HG02943 (cell line): ENCODE measurements around the gene SORCS3.
A peak's percentile ranks its signal among the peaks of the same experiment; 100 is the strongest.

ENCODE experiments used
- ATAC-seq: cut with Tn5 transposase; IDR thresholded peaks from one replicate; pipeline ENCODE4 v1.9.1; 2021; ENCODE audit warnings: mild to moderate bottlenecking, low read depth, moderate library complexity; ENCODE audit not compliant: unreplicated experiment

The SORCS3 gene

GRCh38 chr10:104767282-104767681 is 126.2 kb downstream of the SORCS3 start:
- ATAC-seq = no peak

DNA sequence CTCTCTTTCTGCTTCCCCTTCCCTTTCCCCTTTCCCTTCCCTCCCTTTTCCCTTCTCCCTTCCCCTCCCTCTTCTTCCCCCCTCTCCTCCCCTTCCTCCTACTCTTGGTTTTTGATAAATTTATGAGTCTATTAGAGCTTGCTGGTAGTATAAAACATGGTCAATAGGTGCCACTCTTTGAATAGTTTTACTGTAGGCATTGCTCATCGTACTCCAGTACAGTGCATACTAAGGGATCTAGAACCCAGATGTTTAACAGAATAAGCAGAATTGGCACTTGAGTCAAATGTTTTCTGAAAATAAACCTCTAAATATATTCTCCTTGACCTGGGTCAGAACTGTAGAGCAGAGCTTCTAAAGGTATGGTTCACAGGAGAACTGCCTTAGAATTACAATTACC is 126.7 kb downstream of the SORCS3 start:
- ATAC-seq = no peak

- no peak for ATAC-seq
Measured at GRCh38 chr10:104773105-104773504, 132.0 kb downstream of the SORCS3 start.

GRCh38 chr10:104774234-104774633 is 133.1 kb downstream of the SORCS3 start:
- ATAC-seq = no peak

DNA sequence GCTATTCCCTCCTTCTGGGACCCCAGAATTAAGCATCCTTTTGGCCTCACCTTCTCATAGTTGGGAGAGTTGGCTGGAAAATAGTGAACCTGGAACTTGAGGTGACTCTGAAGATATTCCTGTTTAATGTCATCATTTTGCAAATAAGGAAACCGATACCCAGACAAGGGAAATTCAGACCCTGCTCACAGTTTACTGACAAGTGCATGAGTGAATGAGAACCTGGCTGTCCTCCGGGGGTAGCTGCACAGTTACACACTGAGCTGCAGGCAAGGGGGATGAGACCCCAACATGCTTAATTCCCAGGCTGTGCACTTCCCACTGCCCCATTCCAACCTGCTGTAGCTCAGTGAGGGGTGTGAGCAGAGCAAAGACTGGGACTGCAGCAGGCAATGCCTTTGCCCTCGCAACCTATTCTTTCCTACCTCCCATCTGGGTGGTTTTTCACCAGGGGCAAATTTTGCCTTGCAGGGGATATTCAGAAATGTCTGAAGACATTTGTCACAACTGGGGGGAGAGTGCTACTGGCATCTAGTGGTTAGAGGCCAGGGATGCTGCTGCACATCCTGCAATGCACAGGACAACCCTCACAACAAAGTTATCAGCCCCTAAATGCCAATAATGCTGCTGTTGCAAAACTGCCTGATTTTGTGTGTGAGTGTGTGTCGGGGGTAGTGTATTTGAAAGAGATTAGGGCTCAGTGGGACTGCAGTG is 136.2 kb downstream of the SORCS3 start:
- no peak for ATAC-seq

DNA sequence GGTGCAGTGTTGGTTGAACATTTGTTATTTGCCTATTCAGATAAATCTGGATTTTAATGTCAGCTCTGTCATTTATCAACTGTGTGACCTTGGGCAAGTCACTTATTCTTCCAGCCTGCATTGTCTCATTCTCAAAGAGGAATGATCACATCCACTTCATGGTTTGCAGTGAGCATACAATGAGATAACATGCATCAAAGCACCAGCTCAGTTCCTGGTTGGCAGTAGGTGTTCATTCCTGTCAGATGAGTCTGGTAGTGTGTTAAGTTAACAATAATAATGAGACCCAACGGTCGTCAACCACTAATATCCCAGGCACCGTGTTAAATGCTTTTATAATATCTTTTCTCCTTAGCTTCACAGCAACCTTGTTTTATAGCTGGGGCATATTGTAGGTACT is 137.3 kb downstream of the SORCS3 start:
- ATAC-seq = no peak

GRCh38 chr10:104779701-104780100 is 138.6 kb downstream of the SORCS3 start:
- ATAC-seq = no peak

- no peak for ATAC-seq
Measured at GRCh38 chr10:104780165-104780564, 139.1 kb downstream of the SORCS3 start.

DNA sequence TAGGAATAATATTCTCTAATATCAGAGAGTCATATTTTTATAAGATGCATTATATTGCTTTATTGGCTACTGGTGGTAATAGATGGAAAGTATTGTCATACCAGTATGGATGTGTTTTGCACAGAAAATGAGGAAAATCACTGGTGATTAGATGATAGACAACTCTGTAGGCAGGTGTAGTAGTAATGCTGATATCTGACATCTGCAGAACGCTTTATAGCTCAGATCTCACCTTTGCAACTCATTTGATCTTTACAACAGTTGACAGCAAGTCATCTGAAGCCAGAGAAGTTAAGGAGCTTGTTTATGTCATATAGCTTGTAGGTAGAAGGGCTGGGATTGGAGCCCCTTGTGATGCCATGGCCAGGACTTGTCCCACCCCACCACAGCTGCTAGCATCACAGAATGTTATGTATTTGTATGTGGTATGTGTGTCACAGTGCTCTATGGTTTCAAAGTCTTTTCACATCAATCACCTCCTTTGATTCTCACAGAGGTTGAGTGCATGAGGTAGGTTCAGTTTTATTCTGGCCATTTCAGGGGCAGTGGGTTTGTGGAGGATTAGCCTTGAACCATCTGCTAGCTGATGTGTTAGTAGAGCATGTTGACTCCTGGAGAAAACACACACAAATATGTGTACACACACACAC is 140.0 kb downstream of the SORCS3 start:
- no peak for ATAC-seq

- no peak for ATAC-seq
Measured at GRCh38 chr10:104784452-104784851, 143.4 kb downstream of the SORCS3 start.

DNA sequence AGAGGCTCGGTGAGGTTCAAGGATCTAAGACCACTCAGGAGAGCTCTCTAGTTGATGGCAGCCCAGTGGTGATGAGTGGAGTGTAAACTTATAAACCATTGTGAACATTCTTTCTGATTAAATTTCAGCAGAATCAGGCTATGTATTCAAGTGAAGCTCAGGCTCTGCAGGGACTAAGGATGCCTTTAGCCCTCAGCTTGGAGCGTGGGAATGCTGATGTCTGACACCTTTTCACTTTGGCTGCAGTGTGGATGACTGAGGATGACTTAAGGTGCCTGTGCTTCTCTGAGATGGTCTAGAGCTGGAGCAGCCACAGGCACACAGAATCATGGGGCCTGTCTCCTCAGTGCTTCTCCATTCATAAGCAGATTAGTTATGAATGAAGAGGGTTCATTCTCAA is 150.4 kb downstream of the SORCS3 start:
- no peak for ATAC-seq

GRCh38 chr10:104795411-104795810 is 154.3 kb downstream of the SORCS3 start:
- ATAC-seq = no peak

- no peak for ATAC-seq
Measured at GRCh38 chr10:104796823-104797222, 155.7 kb downstream of the SORCS3 start.

- ATAC-seq = no peak
Measured at GRCh38 chr10:104802941-104803340, 161.9 kb downstream of the SORCS3 start.

- ATAC-seq = no peak
Measured at GRCh38 chr10:104804880-104805279, 163.8 kb downstream of the SORCS3 start.

DNA sequence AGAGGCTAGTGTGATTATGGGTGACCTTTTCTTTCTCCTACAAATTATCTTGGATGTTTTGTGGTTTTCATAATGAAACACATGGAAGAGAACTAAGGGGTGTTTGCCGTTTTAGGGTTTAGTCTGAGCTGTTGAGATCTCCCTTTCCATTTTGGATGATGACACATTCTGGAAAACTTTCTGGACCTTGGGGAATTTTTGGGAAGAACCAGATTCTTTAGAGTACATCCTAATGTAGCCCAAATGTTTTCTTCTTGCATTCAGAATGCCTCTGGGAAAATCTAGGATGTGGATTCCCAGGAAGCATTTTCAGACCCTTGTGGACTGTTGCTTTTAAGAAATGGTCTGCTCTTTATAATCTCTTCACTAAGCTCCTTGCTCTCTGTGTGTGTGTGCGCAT is 165.7 kb downstream of the SORCS3 start:
- no peak for ATAC-seq

DNA sequence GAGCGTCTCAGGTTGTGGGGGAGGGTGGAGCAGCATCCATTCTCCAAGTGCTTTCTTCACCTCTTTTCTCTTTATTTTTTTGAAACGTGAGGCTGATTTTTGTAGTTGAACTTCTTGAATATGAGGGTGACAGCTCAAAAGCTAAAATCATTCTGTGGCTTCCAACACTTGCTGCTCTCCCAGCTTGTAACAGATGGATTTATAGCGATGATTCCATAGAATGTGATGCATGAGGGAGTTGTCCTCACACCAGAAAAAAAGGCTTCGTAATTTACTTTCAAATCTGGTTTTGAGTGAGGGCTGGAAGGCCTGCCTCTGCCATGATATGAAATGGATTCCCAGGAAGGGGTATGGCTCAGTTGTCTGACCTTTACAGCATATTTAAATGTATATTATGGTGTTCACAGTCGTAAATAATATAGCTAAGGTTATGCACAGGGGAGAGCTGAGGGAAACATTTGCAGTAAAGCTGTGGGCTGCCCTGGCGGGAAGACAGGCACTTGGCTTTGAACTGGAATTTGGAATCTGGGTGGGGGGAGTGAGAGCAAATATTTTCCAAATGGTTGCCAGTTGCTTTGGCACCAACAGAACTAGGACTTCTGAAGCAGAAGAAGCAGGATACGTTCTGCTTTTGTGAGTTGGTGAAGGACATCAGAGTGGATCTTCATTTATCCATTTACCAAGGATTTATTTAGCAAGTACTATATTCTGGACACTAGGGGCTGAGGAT is 166.7 kb downstream of the SORCS3 start:
- no peak for ATAC-seq

- peak; percentile 75 for ATAC-seq
Measured at GRCh38 chr10:104809288-104810090, 168.4 kb downstream of the SORCS3 start.

DNA sequence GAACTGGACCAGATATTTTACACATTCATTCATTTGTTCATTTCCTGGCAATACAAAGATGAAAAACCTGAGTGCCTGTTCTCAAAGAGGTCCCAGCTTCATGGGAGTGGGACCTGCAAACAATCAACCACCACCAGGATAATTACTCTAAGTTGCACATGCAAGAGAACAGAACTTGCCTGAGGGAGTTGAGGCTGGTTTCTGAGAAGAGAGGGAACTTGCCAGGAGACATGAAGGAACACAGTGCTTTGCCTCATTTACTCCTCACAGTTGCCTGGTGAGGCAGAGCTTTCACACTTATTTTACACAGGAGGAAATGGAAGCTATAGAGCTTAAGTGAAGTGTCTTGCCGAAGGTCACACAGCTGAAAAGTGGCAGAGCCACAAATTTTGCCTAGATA is 170.1 kb downstream of the SORCS3 start:
- no peak for ATAC-seq

DNA sequence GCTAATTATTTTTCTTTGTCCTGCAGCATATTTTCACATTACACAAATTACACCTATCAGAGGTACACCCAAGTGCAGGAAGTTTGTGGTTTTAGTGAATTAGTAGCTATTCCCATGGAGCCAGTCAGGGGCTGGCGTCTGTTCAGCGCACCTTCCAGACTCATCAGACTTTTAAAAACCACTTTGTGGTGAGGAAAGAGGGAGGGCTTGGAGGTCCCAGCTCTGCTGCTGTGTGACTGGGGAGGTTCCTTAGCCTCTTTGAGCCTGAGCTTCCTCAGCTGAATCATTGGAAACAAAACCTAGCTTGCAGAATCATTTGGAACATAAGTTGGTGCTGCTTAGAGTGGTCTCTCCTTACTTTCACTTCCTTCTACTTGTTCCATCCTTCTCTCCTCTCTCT is 175.4 kb downstream of the SORCS3 start:
- ATAC-seq = no peak

DNA sequence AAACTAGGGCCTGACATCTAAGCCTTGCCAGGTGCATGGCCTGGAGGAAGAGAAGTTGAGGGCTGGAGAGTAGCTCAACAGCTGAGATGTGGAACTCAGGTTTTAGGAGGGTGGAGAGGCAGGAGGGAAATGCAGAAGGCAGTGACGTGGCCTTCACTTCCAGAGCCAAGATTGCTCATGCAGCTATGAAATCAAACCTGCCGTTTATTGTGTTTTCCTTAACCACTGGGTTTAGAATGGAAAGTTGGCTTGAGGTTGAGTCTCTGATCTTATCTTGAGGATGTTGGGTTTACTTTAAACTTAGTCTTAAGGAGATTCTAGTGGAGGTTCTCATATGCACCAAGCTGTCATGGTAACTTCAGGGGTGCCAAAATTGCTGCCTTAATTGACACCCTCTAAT is 178.6 kb downstream of the SORCS3 start:
- no peak for ATAC-seq
